ENCODE data around the gene MSH6. TPM values are rescaled to one million over a fixed set of nuclear protein-coding genes. Genes with fewer than 3 reads are reported as not detected.

The MSH6 gene
- total and polyA plus RNA-seq, 9 of the 15 experiments (the other 6 are each of a cell fraction or from before 2014, with no cell fraction given), result 15.3 to 147 (median 80.5) TPM

- TF ChIP-seq RERE (CRISPR knock-in tag; IDR thresholded peaks at IDR 0.05; ENCODE audit: borderline replicate concordance) (0 out of 2 replicates have a peak, but pooled peaks have one; percentile 23), SMARCC2 (IDR thresholded peaks at IDR 0.05; ENCODE audit: low read depth) (no peak), CCAR2 (IDR thresholded peaks at IDR 0.05; ENCODE audit: low read depth, low read length) (no peak), RUNX1 (IDR thresholded peaks at IDR 0.05; ENCODE audit: low read depth) (no peak), ZC3H8 (IDR thresholded peaks at IDR 0.05) (no peak), POLR2G (IDR thresholded peaks at IDR 0.05; ENCODE audit: low read depth, low read length) (peak; percentile 97), ZKSCAN1 (IDR thresholded peaks at IDR 0.05; ENCODE audit: low read depth, low read length) (no peak), ZNF584 (CRISPR knock-in tag; IDR thresholded peaks at IDR 0.05; ENCODE audit: low read depth) (no peak), ZNF592 (IDR thresholded peaks at IDR 0.05) (peak; percentile 74), HMG20A (CRISPR knock-in tag; conservative IDR thresholded peaks at IDR 0.05) (no peak), E2F8 (IDR thresholded peaks at IDR 0.05; ENCODE audit: low read depth, partially characterized antibody) (peak; percentile 99), HMGXB4 (CRISPR knock-in tag; IDR thresholded peaks at IDR 0.05) (no peak)
Measured at GRCh38 chr2:47782671-47783485, at the start of gene MSH6 (continued).
